Activated CD4-positive, alpha-beta T cell treated with anti-CD3 and anti-CD28 coated beads for 36 hours (primary cell): ENCODE measurements around the gene SPIRE1. TPM values are rescaled to one million over a fixed set of nuclear protein-coding genes. Genes with fewer than 3 reads are reported as not detected.

Source experiments
- ATAC-seq: fragments of 200-7000 bp; cut with Tn5 transposase; one replicate; pipeline ENCODE4 v1.10.0; 2021; ENCODE audit warnings: mild to moderate bottlenecking, moderate library complexity
- CTCF ChIA-PET: fragments of 350-600 bp; sonication (Branson Sonifier 250); formaldehyde crosslinking; loops from one replicate; lab custom pipeline; 2021; ENCODE audit warnings: antibody characterized with exemption; lab: Charles Lee
- POLR2A ChIA-PET: fragments of 350-600 bp; sonication (Branson Sonifier 250); formaldehyde crosslinking; loops from one replicate; lab custom pipeline; 2021; ENCODE audit warnings: antibody characterized with exemption, inconsistent platforms; lab: Charles Lee
- DNase-seq: peaks from one replicate; pipeline ENCODE4 v3.0.0-alpha.2; 2020
- H3K27ac Mint-ChIP-seq: one replicate; pipeline ENCODE4 v1.8.0; 2021; ENCODE audit warnings: mixed read lengths
- H3K27me3 Mint-ChIP-seq: one replicate; pipeline ENCODE4 v1.8.0; 2021; ENCODE audit warnings: mixed read lengths
- H3K36me3 Mint-ChIP-seq: one replicate; pipeline ENCODE4 v1.8.0; 2021; ENCODE audit warnings: low read depth, mixed read lengths
- H3K4me1 Mint-ChIP-seq: one replicate; pipeline ENCODE4 v1.8.0; 2021; ENCODE audit warnings: mixed read lengths
- H3K4me3 Mint-ChIP-seq: one replicate; pipeline ENCODE4 v1.8.0; 2021; ENCODE audit warnings: mild to moderate bottlenecking, moderate library complexity, mixed read lengths
- H3K9me3 Mint-ChIP-seq: one replicate; pipeline ENCODE4 v1.8.0; 2021; ENCODE audit warnings: low read depth, mixed read lengths
- intact Hi-C, 2 experiments: fragments of 100-400 bp; cut with DNase I in 1 of 2; cut with micrococcal nuclease in 1 of 2; formaldehyde crosslinking; loops; one replicate each; pipeline versions ENCODE4 v1.14.2 to v1.15.1; 2022 to 2024; cut with DNase I, micrococcal nuclease
- total RNA-seq, 2 experiments: library from RNA; stranded (reverse); gene quantifications; one replicate each; pipeline ENCODE4 v1.2.3, GENCODE V29; 2021

SPIRE1 gene
- total RNA-seq, 2 experiments from 2014 or later = 3.0 to 3.8 TPM

- peaks cover 25% of the 10 kb centered on the region for H3K4me1 Mint-ChIP-seq
- peaks cover 1% of the 10 kb centered on the region for H3K36me3 Mint-ChIP-seq
- no peak overlapping the region for H3K27ac Mint-ChIP-seq
- no peaks in the 10 kb centered on the region for H3K27me3 Mint-ChIP-seq
- ATAC-seq = no peak
- POLR2A ChIA-PET = no interaction called here
- no peak overlapping the region for H3K4me3 Mint-ChIP-seq
- no peaks in the 10 kb centered on the region for H3K9me3 Mint-ChIP-seq
- CTCF ChIA-PET = interaction anchor here (0.6 to 1.0 kb wide), 3 partner anchors 9 to 18 kb away, joined by 3 to 4 read pairs (median 4); no protein-coding TSS in a partner anchor
- DNase-seq = no peak
- intact Hi-C loops = no loop called here
Measured at GRCh38 chr18:12598181-12598930, 59.6 kb downstream of the SPIRE1 start.

- ChIA-PET CTCF (interaction anchor here (0.6 to 1.0 kb wide), 3 partner anchors 9 to 19 kb away, joined by 3 to 4 read pairs (median 4); no protein-coding TSS in a partner anchor), POLR2A (no interaction called here)
- Mint-ChIP-seq H3K4me3 (no peak overlapping the region), H3K36me3 (peaks cover 1% of the 10 kb centered on the region), H3K9me3 (no peaks in the 10 kb centered on the region), H3K4me1 (peaks cover 25% of the 10 kb centered on the region), H3K27ac (no peak overlapping the region), H3K27me3 (no peaks in the 10 kb centered on the region)
- DNase-seq (peak; percentile 16), ATAC-seq (no peak)
- intact Hi-C loops = no loop called here
Measured at GRCh38 chr18:12597760-12598159, 60.1 kb downstream of the SPIRE1 start.

- H3K27ac Mint-ChIP-seq = no peak overlapping the region
- H3K9me3 Mint-ChIP-seq = no peaks in the 10 kb centered on the region
- peaks cover 18% of the 10 kb centered on the region for H3K4me1 Mint-ChIP-seq
- POLR2A ChIA-PET = no interaction called here
- DNase-seq (no peak), ATAC-seq (no peak)
- H3K27me3 Mint-ChIP-seq = no peaks in the 10 kb centered on the region
- H3K4me3 Mint-ChIP-seq = no peak overlapping the region
- CTCF ChIA-PET = interaction anchor here (0.6 kb wide), 1 partner anchor 276 kb away, joined by 3 read pairs; no protein-coding TSS in a partner anchor
- H3K36me3 Mint-ChIP-seq = peaks cover 1% of the 10 kb centered on the region
- intact Hi-C loops = no loop called here
Measured at GRCh38 chr18:12595571-12596255, 62.2 kb downstream of the SPIRE1 start.

GRCh38 chr18:12593866-12594265, 64.0 kb downstream of the SPIRE1 start:
- H3K36me3 Mint-ChIP-seq = peaks cover 1% of the 10 kb centered on the region
- H3K27ac Mint-ChIP-seq = no peak overlapping the region
- no peaks in the 10 kb centered on the region for H3K27me3 Mint-ChIP-seq
- no peak overlapping the region for H3K4me3 Mint-ChIP-seq
- no peaks in the 10 kb centered on the region for H3K9me3 Mint-ChIP-seq
- DNase-seq (no peak), ATAC-seq (no peak)
- H3K4me1 Mint-ChIP-seq = peaks cover 18% of the 10 kb centered on the region
- ChIA-PET CTCF (interaction anchor here (0.9 kb wide), 1 partner anchor 8 kb away, joined by 4 read pairs; no protein-coding TSS in a partner anchor), POLR2A (no interaction called here)
- intact Hi-C loops = no loop called here

- peaks cover 11% of the 10 kb centered on the region for H3K4me1 Mint-ChIP-seq
- ATAC-seq (no peak), DNase-seq (no peak)
- peaks cover 1% of the 10 kb centered on the region for H3K36me3 Mint-ChIP-seq
- H3K27me3 Mint-ChIP-seq = no peaks in the 10 kb centered on the region
- POLR2A ChIA-PET = no interaction called here
- CTCF ChIA-PET = interaction anchor here (0.7 to 0.8 kb wide), 3 partner anchors 14 to 851 kb away, joined by 3 read pairs; no protein-coding TSS in a partner anchor
- H3K9me3 Mint-ChIP-seq = no peaks in the 10 kb centered on the region
- no peak overlapping the region for H3K27ac Mint-ChIP-seq
- no peak overlapping the region for H3K4me3 Mint-ChIP-seq
- intact Hi-C loops = no loop called here
Measured at GRCh38 chr18:12592597-12593127, 65.2 kb downstream of the SPIRE1 start.

- H3K27ac Mint-ChIP-seq = no peak overlapping the region
- DNase-seq = no peak
- H3K4me3 Mint-ChIP-seq = no peak overlapping the region
- POLR2A ChIA-PET = no interaction called here
- no peaks in the 10 kb centered on the region for H3K4me1 Mint-ChIP-seq
- H3K9me3 Mint-ChIP-seq = no peaks in the 10 kb centered on the region
- no peaks in the 10 kb centered on the region for H3K27me3 Mint-ChIP-seq
- intact Hi-C loops = no loop called here
- CTCF ChIA-PET = no interaction called here
- no peaks in the 10 kb centered on the region for H3K36me3 Mint-ChIP-seq
- no peak for ATAC-seq
Measured at GRCh38 chr18:12589448-12589847, 68.5 kb downstream of the SPIRE1 start.

GRCh38 chr18:12586956-12587355, 71.0 kb downstream of the SPIRE1 start:
- H3K4me3 Mint-ChIP-seq = no peak overlapping the region
- no peaks in the 10 kb centered on the region for H3K9me3 Mint-ChIP-seq
- H3K27me3 Mint-ChIP-seq = no peaks in the 10 kb centered on the region
- ChIA-PET CTCF (interaction anchor here (0.7 kb wide), 1 partner anchor 11 kb away, joined by 3 read pairs; no protein-coding TSS in a partner anchor), POLR2A (no interaction called here)
- H3K4me1 Mint-ChIP-seq = no peaks in the 10 kb centered on the region
- no peak overlapping the region for H3K27ac Mint-ChIP-seq
- intact Hi-C loops = no loop called here
- H3K36me3 Mint-ChIP-seq = no peaks in the 10 kb centered on the region
- no peak for DNase-seq
- no peak for ATAC-seq

GRCh38 chr18:12585218-12585617, 72.7 kb downstream of the SPIRE1 start:
- Mint-ChIP-seq H3K4me1 (no peaks in the 10 kb centered on the region), H3K27ac (no peak overlapping the region), H3K9me3 (no peaks in the 10 kb centered on the region), H3K36me3 (no peaks in the 10 kb centered on the region), H3K4me3 (no peak overlapping the region), H3K27me3 (no peaks in the 10 kb centered on the region)
- ATAC-seq = no peak
- no peak for DNase-seq
- ChIA-PET POLR2A (interaction anchor here (0.6 kb wide), 1 partner anchor 91 kb away, joined by 4 read pairs; no protein-coding TSS in a partner anchor), CTCF (interaction anchor here (1.0 to 1.3 kb wide), 2 partner anchors 9 to 10 kb away, joined by 4 read pairs; no protein-coding TSS in a partner anchor)
- intact Hi-C loops = no loop called here

GRCh38 chr18:12580630-12581342, 77.1 kb downstream of the SPIRE1 start:
- ATAC-seq (no peak), DNase-seq (no peak)
- H3K4me3 Mint-ChIP-seq = no peak overlapping the region
- no peaks in the 10 kb centered on the region for H3K4me1 Mint-ChIP-seq
- ChIA-PET CTCF (no interaction called here), POLR2A (no interaction called here)
- no peaks in the 10 kb centered on the region for H3K36me3 Mint-ChIP-seq
- H3K27me3 Mint-ChIP-seq = no peaks in the 10 kb centered on the region
- no peaks in the 10 kb centered on the region for H3K9me3 Mint-ChIP-seq
- intact Hi-C loops = no loop called here
- H3K27ac Mint-ChIP-seq = no peak overlapping the region

- H3K4me3 Mint-ChIP-seq = no peak overlapping the region
- H3K36me3 Mint-ChIP-seq = no peaks in the 10 kb centered on the region
- ATAC-seq = no peak
- intact Hi-C loops = no loop called here
- no peaks in the 10 kb centered on the region for H3K9me3 Mint-ChIP-seq
- POLR2A ChIA-PET = interaction anchor here (0.7 kb wide), 1 partner anchor 222 kb away, joined by 5 read pairs; no protein-coding TSS in a partner anchor
- no peaks in the 10 kb centered on the region for H3K27me3 Mint-ChIP-seq
- no peaks in the 10 kb centered on the region for H3K4me1 Mint-ChIP-seq
- CTCF ChIA-PET = interaction anchor here (0.7 kb wide), 1 partner anchor 100 kb away, joined by 3 read pairs; no protein-coding TSS in a partner anchor
- no peak for DNase-seq
- no peak overlapping the region for H3K27ac Mint-ChIP-seq
Measured at GRCh38 chr18:12579775-12580174, 78.1 kb downstream of the SPIRE1 start.

- POLR2A ChIA-PET = no interaction called here
Measured at GRCh38 chr18:12577848-12578247, 80.1 kb downstream of the SPIRE1 start.

More at GRCh38 chr18:12577848-12578247, 80.1 kb downstream of the SPIRE1 start:
- Mint-ChIP-seq H3K4me1 (no peaks in the 10 kb centered on the region), H3K27ac (no peak overlapping the region), H3K4me3 (no peak overlapping the region), H3K27me3 (no peaks in the 10 kb centered on the region), H3K9me3 (no peaks in the 10 kb centered on the region), H3K36me3 (no peaks in the 10 kb centered on the region)
- no peak for ATAC-seq
- no peak for DNase-seq
- CTCF ChIA-PET = no interaction called here
- intact Hi-C loops = no loop called here
